Ureter (tissue), 1 donor: Measurements from ENCODE around the gene BUB1. TPM values are rescaled to one million over a fixed set of nuclear protein-coding genes. Genes with fewer than 3 reads are reported as not detected.
"Not testable (repeated sequence)": the region's sequence is repeated elsewhere in the genome, so short reads cannot be mapped to it uniquely, and the experiment has no call there.

Source experiments
- DNase-seq: peaks from one replicate; pipeline ENCODE4 v3.0.0-alpha.2; 2020; ENCODE audit warnings: low spot score
- total RNA-seq: library from RNA; stranded (reverse); gene quantifications from one replicate; pipeline ENCODE4 v1.2.4, GENCODE V29; 2023
- donor health status: DM: yes; HTN: yes; CAD: no.

Gene BUB1
- total RNA-seq, 1 donor from 2014 or later: 1.4 TPM

- no peak for DNase-seq
Measured at GRCh38 chr2:110655701-110656100, 22.2 kb downstream of the BUB1 start.

GRCh38 chr2:110653861-110654260 is 24.0 kb downstream of the BUB1 start:
- no peak for DNase-seq

GRCh38 chr2:110650346-110650745 is 27.5 kb downstream of the BUB1 start:
- no peak for DNase-seq

GRCh38 chr2:110647777-110648176 is 30.1 kb downstream of the BUB1 start:
- no peak for DNase-seq

- no peak for DNase-seq
Measured at GRCh38 chr2:110645616-110646015, 32.2 kb downstream of the BUB1 start.

GRCh38 chr2:110644357-110644756 is 33.5 kb downstream of the BUB1 start:
- DNase-seq: no peak

- DNase-seq: no peak
Measured at GRCh38 chr2:110642360-110642759, 35.5 kb downstream of the BUB1 start.

- no peak for DNase-seq
Measured at GRCh38 chr2:110639972-110640371, 37.9 kb downstream of the BUB1 start.

GRCh38 chr2:110638952-110639695 is 38.7 kb downstream of the BUB1 start:
- DNase-seq: no peak

- no peak for DNase-seq
Measured at GRCh38 chr2:110638004-110638403, 39.9 kb downstream of the BUB1 start.

GRCh38 chr2:110637093-110637492 is 40.8 kb downstream of the BUB1 start:
- DNase-seq: no peak

GRCh38 chr2:110635949-110636628 is 41.8 kb downstream of the BUB1 start:
- DNase-seq: not testable (repeated sequence)

GRCh38 chr2:110627348-110627747 is 50.5 kb downstream of the BUB1 start:
- DNase-seq: not testable (repeated sequence)

GRCh38 chr2:110619326-110619939 is 58.4 kb downstream of the BUB1 start:
- not testable (repeated sequence) for DNase-seq

- not testable (repeated sequence) for DNase-seq
Measured at GRCh38 chr2:110613927-110614326, 63.9 kb downstream of the BUB1 start.

- not testable (repeated sequence) for DNase-seq
Measured at GRCh38 chr2:110610613-110611250, 67.1 kb downstream of the BUB1 start.

GRCh38 chr2:110609843-110610612 is 67.8 kb downstream of the BUB1 start:
- not testable (repeated sequence) for DNase-seq

- not testable (repeated sequence) for DNase-seq
Measured at GRCh38 chr2:110608788-110609502, 68.9 kb downstream of the BUB1 start.

- not testable (repeated sequence) for DNase-seq
Measured at GRCh38 chr2:110605057-110605456, 72.8 kb downstream of the BUB1 start.

GRCh38 chr2:110603917-110604591 is 73.8 kb downstream of the BUB1 start:
- not testable (repeated sequence) for DNase-seq
